Loucy (cell line): ENCODE measurements around the gene INHBB.

Source experiments
- CTCF ChIP-seq: fragments of 200-600 bp; sonication (generic); conservative IDR thresholded peaks from 2 replicates; pipeline ENCODE4 v1.5.1; 2014; ENCODE audit warnings: mild to moderate bottlenecking, antibody characterized with exemption, low read length
- EZH2phosphoT487 ChIP-seq: fragments of 200-600 bp; IDR thresholded peaks from 2 replicates; pipeline ENCODE4 v1.6.1; 2018; ENCODE audit warnings: antibody characterized with exemption, mild to moderate bottlenecking, moderate library complexity, borderline replicate concordance

DNA sequence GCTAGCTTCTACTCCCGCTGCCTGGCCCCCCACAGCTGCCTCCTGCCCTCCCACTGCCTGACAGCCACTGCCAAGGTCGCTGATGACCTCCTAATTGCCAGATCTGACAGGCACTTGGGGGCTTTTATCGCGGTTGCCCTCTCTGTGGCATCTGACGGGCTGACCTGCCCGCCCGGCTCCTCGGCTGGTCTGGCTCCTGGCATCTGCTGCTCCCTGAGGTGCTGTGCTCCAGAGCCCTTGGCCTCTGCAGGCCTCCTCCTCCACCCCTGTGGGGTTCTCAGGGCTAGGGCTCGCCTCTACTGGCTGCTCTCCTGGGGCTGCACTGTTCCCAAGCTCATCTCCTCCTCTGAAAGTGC, 43.1 kb downstream of the INHBB start:
- TF ChIP-seq CTCF, result no peak
- no peak for TF ChIP-seq EZH2phosphoT487
